ENCODE data around the gene POLE.

GRCh38 chr12:132708150-132708549, 21.0 kb upstream of the POLE start:
- no peak for TF ChIP-seq EZH2 (IDR thresholded peaks at IDR 0.05; ENCODE audit: insufficient read depth, poor library complexity, severe bottlenecking)
- TF ChIP-seq EZH2phosphoT487 (IDR thresholded peaks at IDR 0.05; ENCODE audit: insufficient read depth, low read depth): no peak
